GM12872 (cell line): ENCODE data around the gene ADAMTS7.

ENCODE experiments used
- CTCF ChIP-seq: IDR thresholded peaks from 3 replicates; pipeline ENCODE4 v1.5.1; 2011; ENCODE audit warnings: low read depth, mild to moderate bottlenecking, low read length, moderate library complexity; ENCODE audit not compliant: insufficient read depth

The ADAMTS7 gene

GRCh38 chr15:78837543-78837942, 26.3 kb upstream of the ADAMTS7 start:
- TF ChIP-seq CTCF: no peak

GRCh38 chr15:78837131-78837530, 25.9 kb upstream of the ADAMTS7 start:
- TF ChIP-seq CTCF: no peak

GRCh38 chr15:78836333-78836732, 25.1 kb upstream of the ADAMTS7 start:
- no peak for TF ChIP-seq CTCF

- TF ChIP-seq CTCF: no peak
These were observed 20.3 kb upstream of the ADAMTS7 start for GRCh38 chr15:78831229-78832207.

- no peak for TF ChIP-seq CTCF
These were observed 19.4 kb upstream of the ADAMTS7 start for GRCh38 chr15:78830514-78831228.

GRCh38 chr15:78828920-78829319, 17.7 kb upstream of the ADAMTS7 start:
- no peak for TF ChIP-seq CTCF

- no peak for TF ChIP-seq CTCF
These were observed 11.2 kb upstream of the ADAMTS7 start for GRCh38 chr15:78822514-78822913.
